HFFc6 (cell line): ENCODE results near the gene CNN3. TPM values are rescaled to one million over a fixed set of nuclear protein-coding genes. Genes with fewer than 3 reads are reported as not detected.

Source experiments
- DNase-seq: peaks from one replicate; pipeline ENCODE4 v3.0.0-alpha.2; 2018
- H3K27ac Mint-ChIP-seq: 2 replicates; pipeline ENCODE4 v1.8.0; 2020; ENCODE audit warnings: mild to moderate bottlenecking, mixed read lengths
- H3K27me3 Mint-ChIP-seq: 2 replicates; pipeline ENCODE4 v1.8.0; 2021; ENCODE audit warnings: mild to moderate bottlenecking, moderate library complexity, mixed read lengths; ENCODE audit not compliant: insufficient read depth
- H3K36me3 Mint-ChIP-seq: 2 replicates; pipeline ENCODE4 v1.8.0; 2021; ENCODE audit warnings: low read depth, mixed read lengths
- H3K4me1 Mint-ChIP-seq: 2 replicates; pipeline ENCODE4 v1.8.0; 2020; ENCODE audit warnings: low read depth, mixed read lengths
- H3K4me3 Mint-ChIP-seq: 2 replicates; pipeline ENCODE4 v1.8.0; 2020; ENCODE audit warnings: mild to moderate bottlenecking, moderate library complexity, mixed read lengths
- H3K9me3 Mint-ChIP-seq: 2 replicates; pipeline ENCODE4 v1.8.0; 2020; ENCODE audit warnings: mild to moderate bottlenecking, mixed read lengths
- CTCF ChIP-seq: fragments of 200-600 bp; sonication (generic); IDR thresholded peaks from 2 replicates; pipeline ENCODE4 v1.5.0; 2021; ENCODE audit warnings: antibody characterized with exemption, mild to moderate bottlenecking
- long read RNA-seq: library from polyadenylated mRNA; unstranded; transcript quantifications from one replicate; pipeline ENCODE4 v2.0.0, GENCODE V29; 2019
- total RNA-seq, 6 experiments: library from RNA; stranded (reverse); fragmentation: NEBNext Ultra II Directional; extraction: Animal tissue kit (Norgen Biotek cat#: 25700); gene quantifications; 2 replicates in 1 of 6; 3 replicates in 5 of 6; pipeline ENCODE4 v1.2.3, GENCODE V29; 2021

CNN3 gene
- 100 to 1,000 TPM; 210 to 253 (median 232) TPM for total RNA-seq
- long read RNA-seq, transcript CNN3-201 (7 exons, 2,165 nt) = major isoform, 439 of 543 reads
- long read RNA-seq, transcript CNN3-204 (3 exons, 568 nt) = minor isoform, 6 of 543 reads
- long read RNA-seq, partial matches to known transcripts = 19 of 543 reads
- long read RNA-seq, other reads (novel, unspliced or antisense) = 79 of 543 reads

GRCh38 chr1:94926915-94927404 lies at the start of gene CNN3:
Gene CNN3, minus strand, starts transcription at chr1:94927110. Its CDS starts 216 bp downstream, at chr1:94926894.
- Mint-ChIP-seq H3K27me3 (no peaks in the 10 kb centered on the region; the same call in 1 of the 2 replicates), H3K4me1 (peaks cover 42% of the 10 kb centered on the region), H3K27ac (peak within 1 kb of the TSS; percentile 92), H3K36me3 (peaks cover 33% of the 10 kb centered on the region), H3K4me3 (peak within 1 kb of the TSS; percentile 98), H3K9me3 (no peaks in the 10 kb centered on the region)
- DNase-seq = peak; percentile 86
- TF ChIP-seq CTCF = no peak

- H3K4me3 Mint-ChIP-seq = peak overlapping the region; percentile 79
- no peak for TF ChIP-seq CTCF
- no peaks in the 10 kb centered on the region; the same call in 1 of the 2 replicates for H3K9me3 Mint-ChIP-seq
- DNase-seq = peak; percentile 97
- no peaks in the 10 kb centered on the region; the same call in 1 of the 2 replicates for H3K27me3 Mint-ChIP-seq
- peaks cover 56% of the 10 kb centered on the region for H3K4me1 Mint-ChIP-seq
- H3K36me3 Mint-ChIP-seq = peaks cover 7% of the 10 kb centered on the region
- peak overlapping the region; percentile 96 for H3K27ac Mint-ChIP-seq
Observed at GRCh38 chr1:94974824-94975223, 47.9 kb upstream of the CNN3 start.

- H3K4me1 Mint-ChIP-seq = peaks cover 50% of the 10 kb centered on the region
- peak overlapping the region; percentile 79 for H3K4me3 Mint-ChIP-seq
- no peaks in the 10 kb centered on the region; the same call in 1 of the 2 replicates for H3K9me3 Mint-ChIP-seq
- TF ChIP-seq CTCF = no peak
- H3K27me3 Mint-ChIP-seq = no peaks in the 10 kb centered on the region; the same call in 1 of the 2 replicates
- H3K36me3 Mint-ChIP-seq = peaks cover 1% of the 10 kb centered on the region
- DNase-seq = peak; percentile 50
- H3K27ac Mint-ChIP-seq = peak overlapping the region; percentile 96
Observed at GRCh38 chr1:94974241-94974640, 47.3 kb upstream of the CNN3 start.

GRCh38 chr1:94973309-94973922 lies 46.5 kb upstream of the CNN3 start:
- Mint-ChIP-seq H3K27ac (peak overlapping the region; percentile 96), H3K4me3 (peak overlapping the region; percentile 32; the same call in 1 of the 2 replicates), H3K9me3 (no peaks in the 10 kb centered on the region; the same call in 1 of the 2 replicates), H3K4me1 (peaks cover 49% of the 10 kb centered on the region), H3K27me3 (no peaks in the 10 kb centered on the region; the same call in 1 of the 2 replicates), H3K36me3 (peaks cover 3% of the 10 kb centered on the region; the same call in 1 of the 2 replicates)
- TF ChIP-seq CTCF = no peak
- DNase-seq = no peak

GRCh38 chr1:94971491-94971924 lies 44.6 kb upstream of the CNN3 start:
- Mint-ChIP-seq H3K9me3 (no peaks in the 10 kb centered on the region; the same call in 1 of the 2 replicates), H3K36me3 (peaks cover 3% of the 10 kb centered on the region; the same call in 1 of the 2 replicates), H3K27ac (peak overlapping the region; percentile 73), H3K27me3 (no peaks in the 10 kb centered on the region), H3K4me1 (peaks cover 49% of the 10 kb centered on the region), H3K4me3 (peak overlapping the region; percentile 35)
- no peak for TF ChIP-seq CTCF
- peak; percentile 82 for DNase-seq
